ENCODE measurements around the gene TARS2. TPM values are rescaled to one million over a fixed set of nuclear protein-coding genes. Genes with fewer than 3 reads are reported as not detected.

Gene TARS2
- total RNA-seq, 2 donors from 2014 or later: 19.1 to 30.4 TPM

GRCh38 chr1:150507912-150508864, 21.0 kb downstream of the TARS2 start, which contains the start of gene ECM1:
ECM1 (plus strand) TSS chr1:150508109; CDS start chr1:150508210, 101 bp downstream.
- intact Hi-C loops (cut with DNase I): no loop called here

GRCh38 chr1:150508982-150509381, 21.8 kb downstream of the TARS2 start:
- no peaks in the 10 kb centered on the region for H3K36me3 ChIP-seq
- H3K27ac ChIP-seq: no peak overlapping the region
- TF ChIP-seq CTCF (IDR thresholded peaks at IDR 0.05): no peak
- H3K4me3 ChIP-seq: no peak overlapping the region
- H3K9me3 ChIP-seq: no peaks in the 10 kb centered on the region
- no peaks in the 10 kb centered on the region for H3K27me3 ChIP-seq
- DNase-seq: no peak
- H3K9ac ChIP-seq (ENCODE audit: low read depth in 2 of 2, low read length in 2 of 2): peak overlapping the region in 1 of 2 donors; percentile 48
- H3K4me1 ChIP-seq: peaks cover 7% of the 10 kb centered on the region
- intact Hi-C loops (cut with DNase I): no loop called here

More at GRCh38 chr1:150507912-150508864, 21.0 kb downstream of the TARS2 start, which contains the start of gene ECM1:
- H3K9ac ChIP-seq (ENCODE audit: low read depth in 2 of 2, low read length in 2 of 2): peak within 1 kb of the TSS; percentile 58 to 72
- H3K9me3 ChIP-seq: no peaks in the 10 kb centered on the region
- H3K27ac ChIP-seq: peak within 1 kb of the TSS; percentile 65
- TF ChIP-seq CTCF (IDR thresholded peaks at IDR 0.05): no peak
- peak within 1 kb of the TSS; percentile 3 for H3K4me3 ChIP-seq
- no peaks in the 10 kb centered on the region for H3K36me3 ChIP-seq
- peaks cover 7% of the 10 kb centered on the region for H3K4me1 ChIP-seq
- DNase-seq: peak; percentile 56
- no peaks in the 10 kb centered on the region for H3K27me3 ChIP-seq

- Histone ChIP-seq H3K9ac (ENCODE audit: low read depth in 2 of 2, low read length in 2 of 2) (no peak overlapping the region), H3K27ac (no peak overlapping the region), H3K4me3 (no peak overlapping the region), H3K36me3 (no peaks in the 10 kb centered on the region), H3K27me3 (no peaks in the 10 kb centered on the region), H3K9me3 (no peaks in the 10 kb centered on the region), H3K4me1 (peaks cover 17% of the 10 kb centered on the region)
- TF ChIP-seq CTCF (IDR thresholded peaks at IDR 0.05): no peak
- intact Hi-C loops (cut with DNase I): no loop called here
- DNase-seq: no peak
Measured at GRCh38 chr1:150511551-150511950, 24.3 kb downstream of the TARS2 start.

- H3K27ac ChIP-seq: no peak overlapping the region
- intact Hi-C loops (cut with DNase I): no loop called here
- no peak for DNase-seq
- H3K9ac ChIP-seq (ENCODE audit: low read depth in 2 of 2, low read length in 2 of 2): no peak overlapping the region
- H3K4me3 ChIP-seq: no peak overlapping the region
- H3K36me3 ChIP-seq: no peaks in the 10 kb centered on the region
- no peaks in the 10 kb centered on the region for H3K27me3 ChIP-seq
- H3K4me1 ChIP-seq: peaks cover 21% of the 10 kb centered on the region
- TF ChIP-seq CTCF (IDR thresholded peaks at IDR 0.05): no peak
- no peaks in the 10 kb centered on the region for H3K9me3 ChIP-seq
Measured at GRCh38 chr1:150511985-150512660, 24.9 kb downstream of the TARS2 start.

GRCh38 chr1:150512846-150513245, 25.6 kb downstream of the TARS2 start:
- Histone ChIP-seq H3K36me3 (no peaks in the 10 kb centered on the region), H3K4me1 (peaks cover 22% of the 10 kb centered on the region), H3K9me3 (no peaks in the 10 kb centered on the region), H3K9ac (ENCODE audit: low read depth in 2 of 2, low read length in 2 of 2) (no peak overlapping the region), H3K4me3 (no peak overlapping the region), H3K27ac (no peak overlapping the region), H3K27me3 (no peaks in the 10 kb centered on the region)
- TF ChIP-seq CTCF (IDR thresholded peaks at IDR 0.05): no peak
- intact Hi-C loops (cut with DNase I): no loop called here
- DNase-seq: no peak

Data from colonic mucosa (tissue), 4 donors.